Melanocyte of skin (primary cell): ENCODE measurements around the gene CD6. TPM values are rescaled to one million over a fixed set of nuclear protein-coding genes. Genes with fewer than 3 reads are reported as not detected.

Experiments
- small RNA-seq, 2 donors: library from RNA; depleted of rRNA; stranded (forward); fragments of <200 nt; gene quantifications; one replicate each; pipeline ENCODE3, GENCODE V24; 2012
- total RNA-seq, 2 donors: library from RNA; depleted of rRNA; stranded (reverse); fragments of >200 nt; gene quantifications; 2 replicates each; pipeline ENCODE4 v1.2.3, GENCODE V29; 2012

Gene CD6, protein sequence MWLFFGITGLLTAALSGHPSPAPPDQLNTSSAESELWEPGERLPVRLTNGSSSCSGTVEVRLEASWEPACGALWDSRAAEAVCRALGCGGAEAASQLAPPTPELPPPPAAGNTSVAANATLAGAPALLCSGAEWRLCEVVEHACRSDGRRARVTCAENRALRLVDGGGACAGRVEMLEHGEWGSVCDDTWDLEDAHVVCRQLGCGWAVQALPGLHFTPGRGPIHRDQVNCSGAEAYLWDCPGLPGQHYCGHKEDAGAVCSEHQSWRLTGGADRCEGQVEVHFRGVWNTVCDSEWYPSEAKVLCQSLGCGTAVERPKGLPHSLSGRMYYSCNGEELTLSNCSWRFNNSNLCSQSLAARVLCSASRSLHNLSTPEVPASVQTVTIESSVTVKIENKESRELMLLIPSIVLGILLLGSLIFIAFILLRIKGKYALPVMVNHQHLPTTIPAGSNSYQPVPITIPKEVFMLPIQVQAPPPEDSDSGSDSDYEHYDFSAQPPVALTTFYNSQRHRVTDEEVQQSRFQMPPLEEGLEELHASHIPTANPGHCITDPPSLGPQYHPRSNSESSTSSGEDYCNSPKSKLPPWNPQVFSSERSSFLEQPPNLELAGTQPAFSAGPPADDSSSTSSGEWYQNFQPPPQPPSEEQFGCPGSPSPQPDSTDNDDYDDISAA
- under 1 TPM; under 0.01 to 0.33 TPM for total RNA-seq

DNA sequence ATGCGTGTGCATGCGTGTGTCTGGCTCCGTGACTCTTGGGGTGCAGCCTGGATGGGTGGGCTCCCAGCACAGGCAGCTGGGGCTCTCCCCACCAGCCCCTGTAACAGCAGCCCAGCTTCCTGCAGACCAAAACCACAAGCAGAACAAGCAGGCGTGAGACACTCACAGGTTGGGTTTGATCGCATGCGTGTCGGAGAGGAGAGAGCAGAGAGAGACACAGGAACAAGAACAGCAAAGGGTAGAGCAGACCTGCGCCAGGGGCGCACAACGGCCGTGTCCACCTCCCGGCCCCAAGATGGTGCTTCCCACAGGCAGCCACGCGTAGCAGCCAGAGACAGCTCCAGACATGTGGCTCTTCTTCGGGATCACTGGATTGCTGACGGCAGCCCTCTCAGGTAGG lies at the start of gene CD6:
Gene CD6, plus strand, starts transcription at position 161 of the 400 bp plus-strand sequence. Its CDS starts 186 bp downstream, at position 347.

DNA sequence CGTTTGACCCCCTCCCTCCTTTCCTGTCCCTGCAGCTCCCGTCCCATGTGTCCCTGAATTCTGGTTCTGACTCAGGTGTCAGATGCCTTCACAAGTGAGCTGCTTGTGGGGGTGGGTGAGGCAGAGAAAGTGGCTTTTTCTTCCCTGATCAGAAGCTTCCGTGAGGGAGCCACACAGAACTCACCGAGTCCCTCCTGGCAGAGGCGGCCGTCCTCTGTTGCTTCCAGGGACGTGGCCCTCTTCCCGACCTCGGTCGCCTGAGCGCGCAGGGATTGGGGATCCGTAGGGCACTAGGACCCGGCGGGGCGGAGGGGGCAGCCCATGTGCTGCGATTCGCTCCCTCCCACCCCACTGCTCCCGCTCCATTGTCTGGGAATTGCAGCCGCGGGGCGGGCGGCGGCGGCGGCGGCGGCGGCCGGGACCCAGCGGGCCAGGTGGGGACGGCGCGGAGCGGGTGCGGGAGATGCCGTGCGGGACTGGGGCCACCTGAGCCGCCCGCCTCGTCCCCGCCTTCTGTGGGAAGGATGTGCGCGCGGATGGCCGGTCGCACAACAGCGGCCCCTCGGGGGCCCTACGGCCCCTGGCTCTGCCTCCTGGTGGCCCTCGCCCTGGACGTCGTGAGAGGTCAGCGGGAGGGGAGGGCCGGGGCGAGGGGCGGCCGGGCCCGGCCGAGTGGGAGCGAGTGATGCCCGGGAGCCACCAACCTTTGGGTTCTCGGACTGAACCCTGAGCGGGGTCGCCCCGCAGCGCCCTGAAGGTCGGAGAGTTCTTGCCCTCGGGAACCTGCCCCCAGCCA lies 47.2 kb upstream of the CD6 start, which contains the start of gene TMEM132A:
Gene TMEM132A, plus strand, starts transcription at position 351 of the 796 bp plus-strand sequence. Its CDS starts 174 bp downstream, at position 525.

DNA sequence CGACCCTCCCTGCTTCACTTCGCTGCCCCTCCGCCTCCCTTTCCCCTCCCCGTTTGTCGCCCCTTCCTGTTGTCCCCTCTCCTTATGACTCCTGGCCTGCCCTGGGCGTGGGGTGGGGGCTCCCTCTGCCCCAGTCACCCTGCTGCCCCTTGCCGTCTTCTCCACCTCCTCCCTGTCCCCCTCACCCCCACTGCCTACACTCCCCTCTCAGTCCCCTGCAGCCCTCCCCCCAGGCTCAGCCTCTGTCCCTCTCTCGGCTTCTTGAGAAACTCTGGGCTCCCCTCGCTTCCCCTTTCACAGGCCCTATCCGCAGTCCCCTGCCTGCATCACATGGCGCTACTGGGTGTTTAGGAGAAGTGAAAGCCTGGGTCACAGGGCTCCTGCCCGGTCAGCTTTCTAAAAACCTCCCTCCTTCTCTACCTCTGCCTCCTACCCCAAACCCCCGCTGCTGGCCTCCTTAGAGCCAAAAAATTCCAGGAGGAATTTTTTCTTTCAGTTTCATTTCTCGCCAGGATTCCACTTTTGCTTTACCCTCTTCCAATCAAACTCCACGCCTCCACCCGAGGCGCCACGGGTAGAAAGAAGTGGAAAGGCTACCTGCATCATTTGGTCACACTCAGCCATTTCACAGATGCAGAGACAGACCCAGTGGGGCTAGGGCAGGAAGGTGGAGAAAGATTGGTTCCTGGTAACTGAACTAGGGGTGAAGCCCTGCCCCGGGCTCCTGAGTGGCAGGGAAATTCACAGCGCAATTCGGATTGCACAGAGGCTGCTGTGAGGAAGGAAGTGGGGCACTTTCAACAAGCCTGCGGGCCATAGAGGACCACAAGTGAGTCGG lies 19.4 kb upstream of the CD6 start, which contains the start of gene SLC15A3:
Gene SLC15A3, minus strand, starts transcription at position 273 of the 838 bp plus-strand sequence. CDS start 625 bp downstream, outside the sequence.

Small RNAs within 50 kb of the gene (small RNA-seq; reads per million reads assigned to genes)
- gene RNU6-933P = 0.09 to 0.52 reads per million in 2 donors

Other genes starting within 250 kb of the CD6 start
- gene MS4A18, start 247.0 kb upstream of the CD6 start, total RNA-seq = not detected
- gene MS4A15, start 214.8 kb upstream of the CD6 start, total RNA-seq = not detected
- gene MS4A10, start 186.3 kb upstream of the CD6 start, total RNA-seq = not detected
- gene CCDC86, start 129.6 kb upstream of the CD6 start, total RNA-seq = 10 to 100 TPM; 14.1 to 36.6 TPM
- gene PTGDR2, start 115.7 kb upstream of the CD6 start, total RNA-seq = under 1 TPM; under 0.01 TPM
- under 1 TPM in 1 of 2 donors, not detected in 1; under 0.01 TPM for gene ZP1, start 104.1 kb upstream of the CD6 start, total RNA-seq
- gene PRPF19, start 65.1 kb upstream of the CD6 start, total RNA-seq = 10 to 100 TPM; 49.2 to 78.6 TPM
- gene TMEM109, start 57.5 kb upstream of the CD6 start, total RNA-seq = 10 to 100 TPM; 49.6 to 59.6 TPM
- gene TMEM132A, start 47.2 kb upstream of the CD6 start, total RNA-seq = 10 to 100 TPM; 11.3 to 31.7 TPM
- gene SLC15A3, start 19.5 kb upstream of the CD6 start, total RNA-seq = 10 to 100 TPM; 18.9 to 30.6 TPM
- not detected for gene CD5, start 130.8 kb downstream of the CD6 start, total RNA-seq
- gene VPS37C, start 189.7 kb downstream of the CD6 start, total RNA-seq = 10 to 100 TPM; 11.3 to 12.7 TPM
- not detected for gene PGA3, start 231.8 kb downstream of the CD6 start, total RNA-seq